K562 (cell line): ENCODE measurements around the gene RHBG. TPM values are rescaled to one million over a fixed set of nuclear protein-coding genes. Genes with fewer than 3 reads are reported as not detected.

ENCODE experiments used
- ATF2 ChIP-seq: sonication (generic); formaldehyde crosslinking; IDR thresholded peaks from 2 replicates; pipeline ENCODE4 v1.8.1; 2022; ENCODE audit warnings: missing genetic modification reagents
- CEBPB ChIP-seq: fragments of 450-650 bp; IDR thresholded peaks from 2 replicates; pipeline ENCODE4 v1.6.1; 2016; ENCODE audit warnings: missing genetic modification characterization, missing compliant biosample characterization
- DEAF1 ChIP-seq: fragments of 450-650 bp; formaldehyde crosslinking; IDR thresholded peaks from 2 replicates; pipeline ENCODE4 v1.4.0; 2020; ENCODE audit warnings: mild to moderate bottlenecking, moderate library complexity
- HMGN3 ChIP-seq: IDR thresholded peaks from 2 replicates; pipeline ENCODE4 v1.6.1; 2011; ENCODE audit warnings: borderline replicate concordance, low read depth, mild to moderate bottlenecking, mixed read lengths, low read length; ENCODE audit not compliant: insufficient read length; ENCODE audit errors: extremely low read depth
- IRF1 ChIP-seq: sonication (generic); formaldehyde crosslinking; IDR thresholded peaks from 2 replicates; pipeline ENCODE4 v1.8.0; 2022; ENCODE audit warnings: missing genetic modification reagents, mild to moderate bottlenecking, borderline replicate concordance
- MNT ChIP-seq, 2 experiments: fragments of 450-650 bp; conservative IDR thresholded peaks; 2 replicates each; pipeline ENCODE4 v1.6.1; 2017; ENCODE audit warnings: mild to moderate bottlenecking in 2 of 2, moderate library complexity in 2 of 2
- MTA2 ChIP-seq: fragments of 450-650 bp; IDR thresholded peaks from 2 replicates; pipeline ENCODE4 v1.6.1; 2016; ENCODE audit warnings: low read depth
- POLR2B ChIP-seq: fragments of 450-650 bp; IDR thresholded peaks from 2 replicates; pipeline ENCODE4 v1.6.1; 2018; ENCODE audit warnings: low read depth; ENCODE audit not compliant: partially characterized antibody
- RBM15 ChIP-seq: fragments of 200-400 bp; formaldehyde crosslinking; IDR thresholded peaks from 2 replicates; pipeline ENCODE4 v1.6.1; 2018; ENCODE audit warnings: mild to moderate bottlenecking, low read length, moderate library complexity; ENCODE audit not compliant: insufficient read depth
- TAF1 ChIP-seq: IDR thresholded peaks from 2 replicates; pipeline ENCODE4 v1.6.1; 2011; ENCODE audit warnings: mild to moderate bottlenecking, low read length, moderate library complexity; ENCODE audit not compliant: insufficient read depth, control insufficient read depth, severe bottlenecking; ENCODE audit errors: extremely low read depth
- THAP7 ChIP-seq: fragments of 250-450 bp; sonication (Bioruptor Pico); IDR thresholded peaks from 2 replicates; pipeline ENCODE4 v1.5.0; 2021
- ZNF212 ChIP-seq: fragments of 450-650 bp; formaldehyde crosslinking; IDR thresholded peaks from 2 replicates; pipeline ENCODE4 v1.4.0; 2020; ENCODE audit warnings: mild to moderate bottlenecking
- ZNF398 ChIP-seq: fragments of 250-450 bp; sonication (Bioruptor Pico); IDR thresholded peaks from 2 replicates; pipeline ENCODE4 v1.8.0; 2021; ENCODE audit warnings: moderate library complexity, mild to moderate bottlenecking, inconsistent platforms
- ZNF57 ChIP-seq: fragments of 450-650 bp; formaldehyde crosslinking; IDR thresholded peaks from 2 replicates; pipeline ENCODE4 v1.4.0; 2020; ENCODE audit warnings: mild to moderate bottlenecking, moderate library complexity
- ZNF644 ChIP-seq: fragments of 200-800 bp; sonication (Bioruptor generic); IDR thresholded peaks from 2 replicates; pipeline ENCODE4 v1.6.1; 2016; ENCODE audit warnings: low read depth, missing genetic modification characterization, missing compliant biosample characterization
- ZNF780A ChIP-seq: fragments of 250-450 bp; sonication (Bioruptor Pico); IDR thresholded peaks from 2 replicates; pipeline ENCODE4 v1.5.0; 2021; ENCODE audit warnings: mild to moderate bottlenecking
- polyA plus RNA-seq, 8 experiments: library from polyadenylated mRNA; depleted of rRNA in 4 of 8; stranded (reverse) in 5 of 8; unstranded in 3 of 8; fragments of >200 nt; fragmentation: Nextera tagmentation in 2 of 8; fragmentation: Illumina TruSeq in 1 of 8; extraction: Ambion mirVana in 2 of 8; extraction: Trizol in 1 of 8; gene quantifications; 2 replicates each; pipeline versions ENCODE4 v1.2.1 to v1.2.3, GENCODE V29; 2011 to 2014; ENCODE audit warnings: inconsistent platforms in 1 of 8, missing spikeins in 1 of 8
- total RNA-seq, 7 experiments: library from RNA; depleted of rRNA in 6 of 7; stranded (reverse); fragments of >200 nt in 6 of 7; fragmentation: Illumina TruSeq in 2 of 7; extraction: Trizol in 2 of 7; gene quantifications; 2 replicates each; pipeline versions ENCODE4 v1.2.1 to v1.2.3, GENCODE V29; 2011 to 2021; ENCODE audit warnings: low replicate concordance in 1 of 7

The RHBG gene
- total and polyA plus RNA-seq, 9 of the 15 experiments (the other 6 are each of a cell fraction or from before 2014, with no cell fraction given), result not detected

- TF ChIP-seq POLR2B (no peak), CEBPB (tag) (no peak), ZNF212 (CRISPR knock-in tag) (no peak), IRF1 (CRISPR knock-in tag) (no peak), TAF1 (peak; percentile 23), ATF2 (CRISPR knock-in tag) (no peak), RBM15 (no peak), MTA2 (no peak), ZNF644 (tag) (no peak), ZNF57 (CRISPR knock-in tag) (no peak), MNT (conservative IDR thresholded peaks at IDR 0.05) (no peak; a peak in 1 of 4 replicates), DEAF1 (CRISPR knock-in tag) (no peak), ZNF780A (no peak), HMGN3 (peak; percentile 28), THAP7 (CRISPR knock-in tag) (no peak), ZNF398 (CRISPR knock-in tag) (no peak)
These were observed 52.3 kb downstream of the RHBG start (continued) for GRCh38 chr1:156421062-156421938.
